Kidney epithelial cell (primary cell): ENCODE data around the gene SERHL2. TPM values are rescaled to one million over a fixed set of nuclear protein-coding genes. Genes with fewer than 3 reads are reported as not detected.

ENCODE experiments used
- DNase-seq: peaks from one replicate; pipeline ENCODE4 v3.0.0-alpha.2; 2010; ENCODE audit warnings: low read depth
- H3K27me3 ChIP-seq: 2 replicates; pipeline ENCODE4 v1.6.0; 2011; ENCODE audit warnings: low read length; ENCODE audit not compliant: control insufficient read depth, insufficient read depth
- H3K36me3 ChIP-seq: 2 replicates; pipeline ENCODE4 v1.5.1; 2011; ENCODE audit warnings: low read length; ENCODE audit not compliant: control insufficient read depth, insufficient read depth
- H3K4me3 ChIP-seq: 2 replicates; pipeline ENCODE4 v1.5.1; 2011; ENCODE audit warnings: low read depth, mild to moderate bottlenecking, control low read depth, low read length
- total RNA-seq: library from RNA; depleted of rRNA; stranded (reverse); fragments of >200 nt; gene quantifications from 2 replicates; pipeline ENCODE4 v1.2.3, GENCODE V29; 2015
- TF ChIP-seq, protein P1 (sequence below): IDR thresholded peaks from 2 replicates; pipeline ENCODE4 v1.5.1; 2011; ENCODE audit warnings: mild to moderate bottlenecking, moderate library complexity, low read length, control low read depth, inconsistent platforms; ENCODE audit not compliant: insufficient read depth, poor library complexity, severe bottlenecking

Gene SERHL2
- total RNA-seq, 1 donor from 2014 or later, result 2.0 TPM

- Histone ChIP-seq H3K27me3 (no peaks in the 10 kb centered on the region), H3K36me3 (no peaks in the 10 kb centered on the region), H3K4me3 (no peak overlapping the region)
- no peak for DNase-seq
- TF ChIP-seq, protein P1, sequence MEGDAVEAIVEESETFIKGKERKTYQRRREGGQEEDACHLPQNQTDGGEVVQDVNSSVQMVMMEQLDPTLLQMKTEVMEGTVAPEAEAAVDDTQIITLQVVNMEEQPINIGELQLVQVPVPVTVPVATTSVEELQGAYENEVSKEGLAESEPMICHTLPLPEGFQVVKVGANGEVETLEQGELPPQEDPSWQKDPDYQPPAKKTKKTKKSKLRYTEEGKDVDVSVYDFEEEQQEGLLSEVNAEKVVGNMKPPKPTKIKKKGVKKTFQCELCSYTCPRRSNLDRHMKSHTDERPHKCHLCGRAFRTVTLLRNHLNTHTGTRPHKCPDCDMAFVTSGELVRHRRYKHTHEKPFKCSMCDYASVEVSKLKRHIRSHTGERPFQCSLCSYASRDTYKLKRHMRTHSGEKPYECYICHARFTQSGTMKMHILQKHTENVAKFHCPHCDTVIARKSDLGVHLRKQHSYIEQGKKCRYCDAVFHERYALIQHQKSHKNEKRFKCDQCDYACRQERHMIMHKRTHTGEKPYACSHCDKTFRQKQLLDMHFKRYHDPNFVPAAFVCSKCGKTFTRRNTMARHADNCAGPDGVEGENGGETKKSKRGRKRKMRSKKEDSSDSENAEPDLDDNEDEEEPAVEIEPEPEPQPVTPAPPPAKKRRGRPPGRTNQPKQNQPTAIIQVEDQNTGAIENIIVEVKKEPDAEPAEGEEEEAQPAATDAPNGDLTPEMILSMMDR, result no peak
Observed at GRCh38 chr22:42587588-42588175, 33.9 kb downstream of the SERHL2 start.

- H3K36me3 ChIP-seq, result peaks cover 5% of the 10 kb centered on the region
- no peaks in the 10 kb centered on the region for H3K27me3 ChIP-seq
- DNase-seq, result no peak
- TF ChIP-seq, protein P1, result no peak
- no peak overlapping the region for H3K4me3 ChIP-seq
Observed at GRCh38 chr22:42591987-42592386, 38.2 kb downstream of the SERHL2 start.

GRCh38 chr22:42595434-42595833 lies 41.7 kb downstream of the SERHL2 start:
- peaks cover 5% of the 10 kb centered on the region for H3K36me3 ChIP-seq
- DNase-seq, result no peak
- TF ChIP-seq, protein P1, result no peak
- H3K4me3 ChIP-seq, result no peak overlapping the region
- H3K27me3 ChIP-seq, result no peaks in the 10 kb centered on the region

- no peak overlapping the region for H3K4me3 ChIP-seq
- no peak for DNase-seq
- no peaks in the 10 kb centered on the region for H3K27me3 ChIP-seq
- TF ChIP-seq, protein P1, result no peak
- peaks cover 5% of the 10 kb centered on the region for H3K36me3 ChIP-seq
Observed at GRCh38 chr22:42596336-42596735, 42.6 kb downstream of the SERHL2 start.

- Histone ChIP-seq H3K27me3 (no peaks in the 10 kb centered on the region), H3K4me3 (no peak overlapping the region), H3K36me3 (peaks cover 9% of the 10 kb centered on the region)
- no peak for DNase-seq
- TF ChIP-seq, protein P1, result no peak
Observed at GRCh38 chr22:42596863-42597530, 43.2 kb downstream of the SERHL2 start.

DNA sequence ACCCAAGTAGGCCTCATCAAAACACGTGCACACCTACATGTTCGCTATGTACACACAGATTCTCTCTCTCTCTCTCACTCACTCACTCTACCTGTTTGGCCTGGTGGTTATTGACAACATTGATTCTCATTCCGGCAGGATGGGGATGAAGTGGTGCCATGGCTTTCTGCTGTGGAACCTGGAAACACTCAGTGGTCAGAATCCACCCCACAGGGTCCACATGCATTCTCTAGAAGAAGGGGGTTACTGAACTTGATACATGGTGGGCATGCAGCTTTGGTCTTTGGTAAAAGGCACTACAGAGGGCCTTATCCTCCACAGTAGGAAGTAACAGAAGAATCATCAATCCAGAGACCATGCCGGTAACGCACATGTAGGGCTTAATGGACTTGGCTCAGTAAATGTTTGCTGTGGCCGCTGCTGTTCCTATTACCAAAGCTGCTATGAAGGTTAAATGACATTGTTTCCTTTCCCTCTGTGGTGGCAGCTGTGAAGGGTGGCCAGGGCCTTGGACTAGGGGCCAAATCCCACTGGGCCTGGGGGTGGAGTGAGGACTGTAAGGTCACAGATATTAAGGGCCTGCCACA lies 48.2 kb downstream of the SERHL2 start:
- no peak for DNase-seq
- H3K36me3 ChIP-seq, result peaks cover 4% of the 10 kb centered on the region
- no peaks in the 10 kb centered on the region for H3K27me3 ChIP-seq
- TF ChIP-seq, protein P1, result no peak
- no peak overlapping the region for H3K4me3 ChIP-seq
